ENCODE results near the gene SPSB1. TPM values are rescaled to one million over a fixed set of nuclear protein-coding genes. Genes with fewer than 3 reads are reported as not detected.

The SPSB1 gene
- total RNA-seq, 1 experiment from 2014 or later = 2.9 TPM

GRCh38 chr1:9286556-9286955 is 6.1 kb upstream of the SPSB1 start:
- TF ChIP-seq, protein P1, sequence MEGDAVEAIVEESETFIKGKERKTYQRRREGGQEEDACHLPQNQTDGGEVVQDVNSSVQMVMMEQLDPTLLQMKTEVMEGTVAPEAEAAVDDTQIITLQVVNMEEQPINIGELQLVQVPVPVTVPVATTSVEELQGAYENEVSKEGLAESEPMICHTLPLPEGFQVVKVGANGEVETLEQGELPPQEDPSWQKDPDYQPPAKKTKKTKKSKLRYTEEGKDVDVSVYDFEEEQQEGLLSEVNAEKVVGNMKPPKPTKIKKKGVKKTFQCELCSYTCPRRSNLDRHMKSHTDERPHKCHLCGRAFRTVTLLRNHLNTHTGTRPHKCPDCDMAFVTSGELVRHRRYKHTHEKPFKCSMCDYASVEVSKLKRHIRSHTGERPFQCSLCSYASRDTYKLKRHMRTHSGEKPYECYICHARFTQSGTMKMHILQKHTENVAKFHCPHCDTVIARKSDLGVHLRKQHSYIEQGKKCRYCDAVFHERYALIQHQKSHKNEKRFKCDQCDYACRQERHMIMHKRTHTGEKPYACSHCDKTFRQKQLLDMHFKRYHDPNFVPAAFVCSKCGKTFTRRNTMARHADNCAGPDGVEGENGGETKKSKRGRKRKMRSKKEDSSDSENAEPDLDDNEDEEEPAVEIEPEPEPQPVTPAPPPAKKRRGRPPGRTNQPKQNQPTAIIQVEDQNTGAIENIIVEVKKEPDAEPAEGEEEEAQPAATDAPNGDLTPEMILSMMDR (conservative IDR thresholded peaks at IDR 0.05) = no peak
- H3K14ac ChIP-seq (ENCODE audit: insufficient read depth, low read length) = no peak overlapping the region
- no peak overlapping the region for H3K9ac ChIP-seq (ENCODE audit: extremely low read depth, insufficient read length, low read length)
- H3K4me1 Mint-ChIP-seq = no peaks in the 10 kb centered on the region
- H3K4ac ChIP-seq (ENCODE audit: low read depth, low read length) = no peak overlapping the region
- no peaks in the 10 kb centered on the region for H3K27me3 ChIP-seq (ENCODE audit: insufficient read depth, low read length)
- no peaks in the 10 kb centered on the region for H3K23me2 ChIP-seq (ENCODE audit: insufficient read length, low read depth, low read length, poor library complexity, severe bottlenecking)
- H3K4me1 ChIP-seq (ENCODE audit: insufficient read depth, low read length) = no peaks in the 10 kb centered on the region
- no peaks in the 10 kb centered on the region for H3K9me3 ChIP-seq (ENCODE audit: control insufficient read depth, low read depth, low read length)
- peaks cover 0 to 4% (median 0%) of the 10 kb centered on the region in 3 experiments; a peak in 2 of 7 replicates for H3K36me3 Mint-ChIP-seq (ENCODE audit: insufficient read depth in 1 of 3, low read depth in 3 of 3)
- peaks cover 24% of the 10 kb centered on the region for H3K27me3 Mint-ChIP-seq (ENCODE audit: low read depth)
- H2BK120ac ChIP-seq (ENCODE audit: low read depth, low read length, poor library complexity, severe bottlenecking) = no peak overlapping the region
- no peak overlapping the region for H4K8ac ChIP-seq (replicated peaks; ENCODE audit: insufficient read length, low read depth, low read length)
- H3K18ac ChIP-seq (ENCODE audit: insufficient read length, low read depth, low read length) = no peak overlapping the region
- no peak overlapping the region for H4K91ac ChIP-seq (ENCODE audit: insufficient read length, low read depth, low read length)
- no peak overlapping the region for H3K27ac Mint-ChIP-seq
- no peak overlapping the region for H3K4me3 Mint-ChIP-seq
- H2AFZ ChIP-seq (ENCODE audit: low read length) = no peak overlapping the region
- H3K27ac ChIP-seq (ENCODE audit: insufficient read length, low read depth, low read length) = no peak overlapping the region
- H3K23ac ChIP-seq (ENCODE audit: insufficient read length, low read depth, low read length) = no peak overlapping the region
- H2BK20ac ChIP-seq (ENCODE audit: low read depth, low read length, poor library complexity, severe bottlenecking) = no peak overlapping the region
- H3T11ph ChIP-seq (ENCODE audit: low read length) = no peak overlapping the region
- peaks cover 23 to 31% of the 10 kb centered on the region in 2 experiments for H3K9me3 Mint-ChIP-seq
- no peaks in the 10 kb centered on the region for H4K20me1 ChIP-seq (ENCODE audit: control insufficient read depth, insufficient read depth, insufficient read length)
- H3K4me2 ChIP-seq (ENCODE audit: insufficient read depth, insufficient read length, low read length) = no peak overlapping the region
- H4K5ac ChIP-seq (ENCODE audit: insufficient read length, low read depth, low read length) = no peak overlapping the region
- DNase-seq = no peak
- no peaks in the 10 kb centered on the region for H3K79me2 ChIP-seq (ENCODE audit: insufficient read depth, low read length)
- H3K79me1 ChIP-seq (ENCODE audit: insufficient read depth, low read depth, low read length, poor library complexity, severe bottlenecking) = no peaks in the 10 kb centered on the region
- WGBS (ENCODE audit: extremely low coverage, insufficient read length, low lambda C conversion rate) = no CpG with 5 or more reads among the region's 6 CpGs
- H2BK12ac ChIP-seq (ENCODE audit: insufficient read length, low read depth, low read length) = no peak overlapping the region
- no peak overlapping the region for H2BK15ac ChIP-seq (ENCODE audit: low read depth, low read length)
- H2AK5ac ChIP-seq (ENCODE audit: insufficient read length, low read length) = no peak overlapping the region
- no peak overlapping the region for H3K56ac ChIP-seq (ENCODE audit: insufficient read length, low read depth, low read length)
- H2BK5ac ChIP-seq (ENCODE audit: insufficient read length, low read length) = no peak overlapping the region

Measured in H9 (cell line).